ENCODE measurements around the gene TRAF3IP3. TPM values are rescaled to one million over a fixed set of nuclear protein-coding genes. Genes with fewer than 3 reads are reported as not detected.
A peak's percentile ranks its signal among the peaks of the same experiment; 100 is the strongest.

The TRAF3IP3 gene
- total and polyA plus RNA-seq, 2 donors (not counting 3 experiments of a cell fraction or from before 2014, with no cell fraction given): not detected

DNA sequence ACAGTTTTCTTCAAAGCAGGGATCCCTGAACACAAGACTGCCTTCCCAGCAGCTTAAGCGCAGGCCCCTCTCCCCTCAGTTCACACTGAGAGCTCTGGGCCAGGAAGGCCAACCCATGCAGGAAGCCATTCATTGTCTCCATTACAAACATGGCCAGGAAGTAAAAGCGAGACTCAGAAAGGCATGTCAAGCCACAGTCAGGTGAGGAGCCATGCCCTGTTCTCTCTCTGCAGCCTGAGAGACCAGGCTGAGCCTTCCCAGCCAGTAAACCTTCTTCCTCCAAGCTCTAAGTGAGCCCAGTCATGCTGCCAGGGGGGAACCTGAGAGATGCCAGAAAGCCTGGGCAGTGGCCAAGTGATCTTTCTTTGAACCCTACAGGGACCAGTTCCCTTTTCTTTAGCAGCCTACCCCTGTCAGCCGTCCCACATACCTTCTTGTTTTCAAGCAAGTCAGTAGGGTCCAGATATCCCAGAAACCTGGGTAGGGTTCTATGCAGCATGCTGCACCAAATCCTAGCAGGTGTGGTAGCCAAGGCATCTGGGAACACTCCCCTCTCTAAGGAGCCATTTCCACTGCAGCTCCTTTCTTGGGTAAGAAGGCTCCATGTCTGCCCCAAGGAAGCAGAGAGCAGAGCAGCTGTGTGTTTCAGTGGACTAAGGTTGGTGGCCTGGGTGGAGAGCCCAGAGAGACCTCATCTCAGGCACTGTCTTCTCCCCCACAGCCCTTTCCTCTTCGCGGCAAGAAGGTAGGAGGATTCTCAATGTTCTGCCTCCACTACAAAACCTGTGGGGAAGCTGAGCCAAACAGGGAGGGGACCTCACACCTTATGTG is 977 bp downstream of the TRAF3IP3 start:
- POLR2A ChIA-PET: no interaction called here
- TF ChIP-seq JUN (IDR thresholded peaks at IDR 0.05; ENCODE audit: borderline replicate concordance, insufficient read depth, insufficient read length, low read depth) (no peak), GATA2 (IDR thresholded peaks at IDR 0.05; ENCODE audit: insufficient read depth, insufficient read length, low read depth, low read length) (no peak), POLR2AphosphoS5 (IDR thresholded peaks at IDR 0.05; ENCODE audit: insufficient read depth, low read depth, low read length) (no peak), MAX (IDR thresholded peaks at IDR 0.05; ENCODE audit: insufficient read depth, insufficient read length) (no peak), FOS (IDR thresholded peaks at IDR 0.05; ENCODE audit: borderline replicate concordance, insufficient read depth, low read length) (no peak), EZH2 (IDR thresholded peaks at IDR 0.05; ENCODE audit: borderline replicate concordance, low read depth, low read length, severe bottlenecking) (no peak), CTCF (IDR thresholded peaks at IDR 0.05; ENCODE audit: extremely low read depth in 1 of 2, insufficient read depth in 1 of 2, low read depth in 1 of 2, low read length in 2 of 2) (no peak), MYC (IDR thresholded peaks at IDR 0.05; ENCODE audit: low read depth, low read length) (no peak)
- Histone ChIP-seq H3K9ac (replicated peaks; ENCODE audit: extremely low read depth, insufficient read depth, low read length) (no peak overlapping the region), H3K9me3 (replicated peaks; ENCODE audit: control insufficient read depth, insufficient read depth, low read length) (no peaks in the 10 kb centered on the region), H3K36me3 (ENCODE audit: control insufficient read depth in 2 of 2, extremely low read depth in 1 of 2, insufficient read depth in 2 of 2, low read length in 2 of 2) (no peaks in the 10 kb centered on the region), H3K4me1 (ENCODE audit: control insufficient read depth, extremely low read depth, insufficient read depth, low read length) (no peaks in the 10 kb centered on the region), H4K20me1 (replicated peaks; ENCODE audit: control insufficient read depth, extremely low read depth, insufficient read depth, low read length) (no peaks in the 10 kb centered on the region), H3K79me2 (ENCODE audit: control insufficient read depth, insufficient read depth, low read length) (no peaks in the 10 kb centered on the region), H2AFZ (ENCODE audit: low read depth, low read length) (no peak overlapping the region), H3K27ac (ENCODE audit: insufficient read depth, low read depth, low read length) (no peak overlapping the region), H3K27me3 (ENCODE audit: control insufficient read depth in 2 of 2, insufficient read depth in 2 of 2, low read length in 2 of 2) (peaks cover 4 to 8% of the 10 kb centered on the region in 2 experiments), H3K4me2 (ENCODE audit: insufficient read depth, low read length) (no peak overlapping the region), H3K4me3 (replicated peaks in 1 of 3; ENCODE audit: insufficient read depth in 1 of 3, low read depth in 1 of 3, low read length in 3 of 3) (no peak overlapping the region), H3K9me1 (replicated peaks; ENCODE audit: control insufficient read depth, extremely low read depth, insufficient read depth, low read length) (no peaks in the 10 kb centered on the region)
- FAIRE-seq (peak; percentile 21), DNase-seq (ENCODE audit: low read depth, low spot score) (no peak)
- dilution Hi-C loops (cut with MboI; ENCODE audit: extremely low pct_ligation_motif_present, low sequenced_read_pairs): no loop called here
- intact Hi-C loops (cut with micrococcal nuclease): no loop called here
- BruUV-seq (replicated peaks): no TSS peak
- CTCF ChIA-PET: interaction anchor here (1.4 kb wide), 1 partner anchor 9 kb away, joined by 5 read pairs; no protein-coding TSS in a partner anchor
